OCI-LY1 (cell line): ENCODE results near the gene ZNF346.

Source experiments
- H2AFZ ChIP-seq: fragments of 200-600 bp; sonication (generic), shearing (Covaris generic); 2 replicates; pipeline ENCODE4 v1.6.0; 2014; ENCODE audit warnings: antibody characterized with exemption, mild to moderate bottlenecking, low read length
- H3F3A ChIP-seq: fragments of 200-600 bp; sonication (generic), shearing (Covaris generic); 2 replicates; pipeline ENCODE4 v1.6.0; 2014; ENCODE audit warnings: mild to moderate bottlenecking, antibody characterized with exemption, low read length, moderate library complexity; ENCODE audit not compliant: insufficient read depth
- H3K27ac ChIP-seq: fragments of 200-600 bp; sonication (generic); 2 replicates; pipeline ENCODE4 v1.5.1; 2014; ENCODE audit warnings: low read length, mixed run types, mild to moderate bottlenecking, low read depth; ENCODE audit not compliant: poor library complexity, severe bottlenecking
- H3K27me3 ChIP-seq: fragments of 200-600 bp; sonication (generic); 2 replicates; pipeline ENCODE4 v1.6.0; 2014; ENCODE audit warnings: antibody characterized with exemption, mild to moderate bottlenecking, low read length, moderate library complexity; ENCODE audit not compliant: insufficient read depth
- H3K36me3 ChIP-seq: fragments of 200-600 bp; sonication (generic); 2 replicates; pipeline ENCODE4 v1.6.1; 2014; ENCODE audit warnings: mild to moderate bottlenecking, antibody characterized with exemption, low read length, moderate library complexity, mixed read lengths; ENCODE audit not compliant: insufficient read depth
- H3K4me1 ChIP-seq: fragments of 200-600 bp; sonication (generic); 2 replicates; pipeline ENCODE4 v1.5.1; 2014; ENCODE audit warnings: mild to moderate bottlenecking, low read length, moderate library complexity; ENCODE audit not compliant: insufficient read depth, severe bottlenecking
- H3K4me2 ChIP-seq: fragments of 200-600 bp; sonication (generic), shearing (Covaris generic); 2 replicates; pipeline ENCODE4 v1.6.1; 2014; ENCODE audit warnings: low read length
- H3K4me3 ChIP-seq: fragments of 200-600 bp; sonication (generic); 2 replicates; pipeline ENCODE4 v1.5.1; 2014; ENCODE audit warnings: low read length, low read depth, mild to moderate bottlenecking, mixed read lengths; ENCODE audit not compliant: poor library complexity, severe bottlenecking
- H3K79me2 ChIP-seq: fragments of 200-600 bp; shearing (Covaris generic); 2 replicates; pipeline ENCODE4 v1.6.1; 2016; ENCODE audit warnings: mixed run types, low read length, mixed read lengths; ENCODE audit not compliant: insufficient read depth
- H3K9ac ChIP-seq: fragments of 200-600 bp; sonication (generic), shearing (Covaris generic); 2 replicates; pipeline ENCODE4 v1.6.1; 2014; ENCODE audit warnings: mild to moderate bottlenecking, low read length, mixed read lengths
- H3K9me2 ChIP-seq: fragments of 200-600 bp; sonication (generic), shearing (Covaris generic); 2 replicates; pipeline ENCODE4 v1.6.1; 2014; ENCODE audit warnings: low read depth, mild to moderate bottlenecking, low read length, mixed read lengths
- H3K9me3 ChIP-seq: fragments of 200-600 bp; shearing (Covaris generic); 2 replicates; pipeline ENCODE4 v1.6.1; 2014; ENCODE audit warnings: low read length, mixed read lengths
- H4K20me1 ChIP-seq: fragments of 200-600 bp; sonication (generic), shearing (Covaris generic); 2 replicates; pipeline ENCODE4 v1.6.0; 2016; ENCODE audit warnings: mild to moderate bottlenecking, low read length; ENCODE audit not compliant: insufficient read depth
- EZH2 ChIP-seq: fragments of 200-600 bp; sonication (generic), shearing (Covaris generic); IDR thresholded peaks from 2 replicates; pipeline ENCODE4 v1.8.0; 2017; ENCODE audit warnings: borderline replicate concordance, mixed run types, mild to moderate bottlenecking, antibody characterized with exemption, low read length, moderate library complexity, mixed read lengths
- TF ChIP-seq, protein P1 (sequence below): fragments of 200-600 bp; sonication (generic), shearing (Covaris generic); IDR thresholded peaks from 2 replicates; pipeline ENCODE4 v1.5.1; 2017; ENCODE audit warnings: mild to moderate bottlenecking, antibody characterized with exemption, low read length, moderate library complexity, mixed read lengths

Gene ZNF346

DNA sequence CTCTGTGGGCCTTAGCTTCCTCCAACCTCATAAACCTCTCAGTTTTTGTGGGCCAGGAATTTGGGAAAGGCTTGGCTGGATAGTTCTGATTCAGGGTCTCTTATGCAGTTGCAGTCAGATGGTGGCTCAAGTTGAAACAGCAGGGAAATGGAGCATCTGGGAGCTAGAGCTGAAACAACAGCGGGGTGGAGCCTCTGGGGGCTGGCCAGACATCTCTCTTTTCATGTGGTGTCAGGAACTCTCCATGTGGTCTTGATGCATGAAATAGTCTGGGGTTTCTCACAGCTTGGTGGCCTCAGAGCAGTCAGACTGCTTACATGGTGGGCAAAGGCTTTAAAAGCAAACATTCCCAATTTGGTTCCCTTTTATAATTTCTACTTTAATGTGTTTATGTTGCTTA lies 13.5 kb downstream of the ZNF346 start:
- Histone ChIP-seq H3K9me3 (no peaks in the 10 kb centered on the region), H3K27ac (no peak overlapping the region), H3K4me3 (no peak overlapping the region), H3K79me2 (peaks cover 33% of the 10 kb centered on the region), H3K9me2 (no peaks in the 10 kb centered on the region), H3K27me3 (no peaks in the 10 kb centered on the region), H2AFZ (no peak overlapping the region), H3K9ac (no peak overlapping the region), H3F3A (no peaks in the 10 kb centered on the region), H3K4me2 (no peak overlapping the region), H3K4me1 (peaks cover 13% of the 10 kb centered on the region), H3K36me3 (peaks cover 76% of the 10 kb centered on the region), H4K20me1 (no peaks in the 10 kb centered on the region)
- TF ChIP-seq, protein P1, sequence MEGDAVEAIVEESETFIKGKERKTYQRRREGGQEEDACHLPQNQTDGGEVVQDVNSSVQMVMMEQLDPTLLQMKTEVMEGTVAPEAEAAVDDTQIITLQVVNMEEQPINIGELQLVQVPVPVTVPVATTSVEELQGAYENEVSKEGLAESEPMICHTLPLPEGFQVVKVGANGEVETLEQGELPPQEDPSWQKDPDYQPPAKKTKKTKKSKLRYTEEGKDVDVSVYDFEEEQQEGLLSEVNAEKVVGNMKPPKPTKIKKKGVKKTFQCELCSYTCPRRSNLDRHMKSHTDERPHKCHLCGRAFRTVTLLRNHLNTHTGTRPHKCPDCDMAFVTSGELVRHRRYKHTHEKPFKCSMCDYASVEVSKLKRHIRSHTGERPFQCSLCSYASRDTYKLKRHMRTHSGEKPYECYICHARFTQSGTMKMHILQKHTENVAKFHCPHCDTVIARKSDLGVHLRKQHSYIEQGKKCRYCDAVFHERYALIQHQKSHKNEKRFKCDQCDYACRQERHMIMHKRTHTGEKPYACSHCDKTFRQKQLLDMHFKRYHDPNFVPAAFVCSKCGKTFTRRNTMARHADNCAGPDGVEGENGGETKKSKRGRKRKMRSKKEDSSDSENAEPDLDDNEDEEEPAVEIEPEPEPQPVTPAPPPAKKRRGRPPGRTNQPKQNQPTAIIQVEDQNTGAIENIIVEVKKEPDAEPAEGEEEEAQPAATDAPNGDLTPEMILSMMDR, result no peak
- no peak for TF ChIP-seq EZH2

DNA sequence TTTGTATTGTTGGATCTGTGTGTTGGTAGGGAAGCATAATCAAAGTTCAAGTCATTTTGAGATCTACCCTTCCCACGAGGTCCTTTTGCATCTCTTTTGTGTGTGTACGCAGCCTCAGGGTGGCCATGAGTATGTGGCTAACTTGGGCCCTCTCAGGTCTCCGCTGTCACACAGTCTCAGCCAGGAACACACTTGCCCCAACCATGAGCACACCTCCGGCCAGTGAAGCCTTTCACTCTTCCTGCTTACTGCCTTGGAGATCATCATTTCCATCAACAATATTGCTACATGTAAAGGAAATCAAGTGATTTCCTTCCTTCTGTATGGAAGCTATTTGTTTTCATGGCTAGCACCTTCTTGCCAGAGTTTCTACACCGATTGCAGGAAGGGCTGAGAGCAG lies 13.9 kb downstream of the ZNF346 start:
- H3K9me2 ChIP-seq, result no peaks in the 10 kb centered on the region
- no peak overlapping the region for H3K4me2 ChIP-seq
- no peak overlapping the region for H2AFZ ChIP-seq
- H3K27me3 ChIP-seq, result no peaks in the 10 kb centered on the region
- H3K4me3 ChIP-seq, result no peak overlapping the region
- no peaks in the 10 kb centered on the region for H3F3A ChIP-seq
- H3K9me3 ChIP-seq, result no peaks in the 10 kb centered on the region
- TF ChIP-seq, protein P1, result no peak
- no peak for TF ChIP-seq EZH2
- H4K20me1 ChIP-seq, result no peaks in the 10 kb centered on the region
- peaks cover 76% of the 10 kb centered on the region for H3K36me3 ChIP-seq
- H3K79me2 ChIP-seq, result peaks cover 33% of the 10 kb centered on the region
- H3K4me1 ChIP-seq, result peaks cover 13% of the 10 kb centered on the region
- H3K9ac ChIP-seq, result no peak overlapping the region
- H3K27ac ChIP-seq, result no peak overlapping the region

DNA sequence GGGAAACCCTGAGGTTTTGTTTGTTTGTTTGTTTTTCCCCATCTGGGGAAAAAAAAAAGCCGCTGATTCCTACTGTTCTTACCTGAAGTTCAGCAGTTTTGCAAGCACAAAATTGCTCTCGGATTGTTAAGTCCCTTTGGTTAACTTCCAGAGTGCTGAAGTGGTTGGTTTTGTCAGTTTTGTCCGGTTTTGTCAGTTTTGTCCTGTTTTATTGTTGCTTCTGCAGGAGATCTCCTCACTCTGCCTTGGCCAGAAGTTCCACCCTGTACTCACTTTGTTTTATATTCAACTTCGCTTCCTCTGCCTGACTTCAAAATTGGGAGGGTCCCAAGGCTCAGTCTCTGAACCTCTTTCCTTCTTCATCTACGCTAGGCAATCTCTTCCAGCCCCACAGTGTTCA lies 14.4 kb downstream of the ZNF346 start:
- Histone ChIP-seq H3K4me2 (no peak overlapping the region), H3K9me2 (no peaks in the 10 kb centered on the region), H3K4me1 (peaks cover 13% of the 10 kb centered on the region), H3K4me3 (no peak overlapping the region), H3K27me3 (no peaks in the 10 kb centered on the region), H4K20me1 (no peaks in the 10 kb centered on the region), H3K27ac (no peak overlapping the region), H3K9ac (no peak overlapping the region), H2AFZ (no peak overlapping the region), H3K79me2 (peaks cover 33% of the 10 kb centered on the region), H3F3A (no peaks in the 10 kb centered on the region), H3K9me3 (no peaks in the 10 kb centered on the region), H3K36me3 (peaks cover 76% of the 10 kb centered on the region)
- TF ChIP-seq, protein P1, result no peak
- no peak for TF ChIP-seq EZH2
